Measurements from ENCODE around the gene UNKL.

UNKL gene

DNA sequence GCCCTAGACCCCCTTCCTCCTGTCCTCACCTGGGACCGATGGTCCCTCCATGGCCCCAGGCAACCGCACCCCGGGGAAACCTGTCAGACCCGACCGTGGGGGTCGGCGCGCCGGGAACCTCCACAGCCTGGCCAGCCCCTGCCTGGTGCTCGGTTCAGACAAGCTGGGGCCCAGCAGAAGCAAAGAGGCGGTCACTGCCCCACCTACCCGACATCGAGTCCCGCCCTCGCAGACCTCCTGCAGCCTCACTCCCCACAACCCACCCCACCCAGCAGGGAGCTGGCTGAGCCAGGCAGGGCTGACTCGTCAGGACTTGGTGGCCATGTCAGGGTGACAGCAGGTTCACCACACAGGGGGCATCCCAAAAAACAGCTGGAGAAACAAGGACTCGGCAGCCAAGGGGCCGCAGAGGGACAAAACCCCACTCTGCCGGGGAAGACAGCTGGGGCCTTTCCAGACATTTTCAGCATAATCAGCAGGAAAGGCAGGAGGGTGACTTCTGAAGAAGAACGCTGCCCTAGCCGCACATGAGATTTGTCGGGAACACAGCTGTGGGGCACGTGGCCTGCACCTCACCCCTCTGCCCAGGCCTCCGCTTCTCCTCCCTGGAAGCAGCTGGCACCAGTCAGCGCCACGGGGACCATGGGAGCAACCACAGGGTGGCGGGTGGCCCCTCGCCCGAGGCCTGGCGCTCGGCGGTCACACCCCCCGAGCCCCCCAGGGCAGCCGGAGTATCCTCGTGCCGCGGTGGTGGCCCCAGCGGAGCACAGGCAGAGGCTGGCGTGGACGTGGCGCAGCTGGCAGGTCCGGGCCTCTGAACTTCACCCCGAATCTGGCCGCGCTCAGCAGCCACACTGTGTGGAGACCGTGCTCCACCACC lies 39.8 kb downstream of the UNKL start:
- no peak for DNase-seq

- DNase-seq: no peak
These were observed 42.1 kb downstream of the UNKL start for GRCh38 chr16:1372292-1372950.

GRCh38 chr16:1371054-1371978 lies 43.2 kb downstream of the UNKL start:
- no peak for DNase-seq

GRCh38 chr16:1367486-1368174 lies 46.9 kb downstream of the UNKL start:
- no peak for DNase-seq

- DNase-seq: no peak
These were observed 47.7 kb downstream of the UNKL start for GRCh38 chr16:1366712-1367299.

GRCh38 chr16:1366060-1366711 lies 48.3 kb downstream of the UNKL start:
- DNase-seq: no peak

DNA sequence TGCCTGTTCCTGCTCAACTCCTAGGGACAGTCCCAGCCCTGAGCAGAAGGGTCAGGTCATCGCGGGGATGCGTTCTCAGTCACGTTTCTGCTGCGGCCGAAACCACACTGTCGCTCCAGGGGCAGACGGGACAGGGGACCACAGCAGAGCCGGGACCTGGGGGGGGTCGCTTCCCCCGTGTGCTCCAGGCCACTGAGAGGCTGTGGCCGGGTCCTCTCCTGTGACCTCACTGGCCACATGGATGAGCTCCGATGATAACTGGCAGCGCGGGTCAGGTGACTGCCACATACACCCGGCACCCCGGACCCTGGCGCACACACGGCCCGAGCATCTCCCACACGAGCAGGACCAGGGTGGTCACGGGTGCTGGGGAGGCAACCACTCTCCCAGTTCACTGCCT lies 50.0 kb downstream of the UNKL start:
- DNase-seq: no peak

DNA sequence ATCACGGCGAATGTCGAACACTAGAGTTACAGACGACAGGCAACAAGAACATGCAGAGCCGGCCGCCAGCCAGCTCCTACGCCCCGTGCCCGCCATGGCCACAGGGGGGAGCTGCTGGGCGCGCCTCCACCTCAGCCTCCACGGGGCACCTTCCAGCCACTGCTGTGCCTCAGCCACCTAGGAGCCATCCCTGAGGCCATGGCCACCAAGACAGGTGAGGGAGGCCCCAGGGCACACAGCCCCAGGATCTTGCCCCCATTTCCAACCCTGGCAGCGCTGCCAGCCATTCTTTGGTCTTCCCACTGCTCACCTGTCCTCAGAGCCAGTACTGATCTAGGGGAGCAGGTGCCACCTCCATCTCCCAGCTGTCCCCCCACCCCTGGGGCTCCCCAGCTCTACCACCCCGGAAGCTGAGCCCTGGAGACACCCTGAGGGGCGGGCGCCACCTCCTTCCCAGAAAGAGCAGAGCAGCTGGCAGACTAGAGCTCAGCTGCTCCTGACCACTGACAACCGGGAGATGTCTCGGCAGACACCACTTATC lies 50.9 kb downstream of the UNKL start:
- peak; percentile 5 for DNase-seq

DNA sequence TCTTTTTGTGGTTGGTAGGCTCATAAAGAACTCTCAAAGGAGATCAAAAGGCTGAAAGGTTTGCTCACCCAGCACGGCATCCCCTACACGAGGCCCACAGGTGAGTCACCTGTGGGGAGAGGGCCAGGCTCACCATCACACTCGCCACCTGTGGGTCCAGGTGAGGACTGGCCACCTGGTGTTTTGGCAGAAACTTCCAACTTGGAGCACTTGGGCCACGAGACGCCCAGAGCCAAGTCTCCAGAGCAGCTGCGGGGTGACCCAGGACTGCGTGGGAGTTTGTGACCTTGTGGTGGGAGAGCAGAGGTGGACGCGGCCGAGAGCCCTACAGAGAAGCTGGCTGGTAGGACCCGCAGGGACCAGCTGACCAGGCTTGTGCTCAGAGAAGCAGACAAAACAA lies 51.7 kb downstream of the UNKL start:
- DNase-seq: no peak

GRCh38 chr16:1361685-1362360 lies 52.7 kb downstream of the UNKL start:
- DNase-seq: no peak

GRCh38 chr16:1357906-1358566 lies 56.5 kb downstream of the UNKL start:
- no peak for DNase-seq

GRCh38 chr16:1356061-1356900 lies 58.2 kb downstream of the UNKL start:
- no peak for DNase-seq

DNA sequence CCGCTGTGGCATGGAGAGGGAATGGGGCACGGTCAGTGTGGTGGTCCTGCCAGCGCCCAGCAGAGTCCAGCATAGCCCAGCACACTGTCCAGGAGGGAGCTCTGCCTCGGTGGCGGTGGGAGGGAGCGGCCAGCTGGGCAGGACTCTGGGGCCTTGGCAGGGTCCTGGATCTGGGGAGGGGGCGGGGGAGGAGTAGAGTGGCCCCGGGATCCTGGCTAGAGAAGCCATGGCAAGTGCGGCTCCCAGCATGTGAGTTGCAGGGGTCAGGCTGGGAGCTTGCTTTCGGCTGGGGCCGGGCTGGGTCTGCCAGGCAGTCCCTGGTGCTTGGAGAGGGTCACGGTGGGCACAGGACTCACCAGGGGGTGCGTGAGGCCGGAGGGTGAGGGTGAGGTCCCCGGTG lies 58.9 kb downstream of the UNKL start:
- DNase-seq: no peak

GRCh38 chr16:1354815-1355540 lies 59.5 kb downstream of the UNKL start:
- DNase-seq: no peak

DNA sequence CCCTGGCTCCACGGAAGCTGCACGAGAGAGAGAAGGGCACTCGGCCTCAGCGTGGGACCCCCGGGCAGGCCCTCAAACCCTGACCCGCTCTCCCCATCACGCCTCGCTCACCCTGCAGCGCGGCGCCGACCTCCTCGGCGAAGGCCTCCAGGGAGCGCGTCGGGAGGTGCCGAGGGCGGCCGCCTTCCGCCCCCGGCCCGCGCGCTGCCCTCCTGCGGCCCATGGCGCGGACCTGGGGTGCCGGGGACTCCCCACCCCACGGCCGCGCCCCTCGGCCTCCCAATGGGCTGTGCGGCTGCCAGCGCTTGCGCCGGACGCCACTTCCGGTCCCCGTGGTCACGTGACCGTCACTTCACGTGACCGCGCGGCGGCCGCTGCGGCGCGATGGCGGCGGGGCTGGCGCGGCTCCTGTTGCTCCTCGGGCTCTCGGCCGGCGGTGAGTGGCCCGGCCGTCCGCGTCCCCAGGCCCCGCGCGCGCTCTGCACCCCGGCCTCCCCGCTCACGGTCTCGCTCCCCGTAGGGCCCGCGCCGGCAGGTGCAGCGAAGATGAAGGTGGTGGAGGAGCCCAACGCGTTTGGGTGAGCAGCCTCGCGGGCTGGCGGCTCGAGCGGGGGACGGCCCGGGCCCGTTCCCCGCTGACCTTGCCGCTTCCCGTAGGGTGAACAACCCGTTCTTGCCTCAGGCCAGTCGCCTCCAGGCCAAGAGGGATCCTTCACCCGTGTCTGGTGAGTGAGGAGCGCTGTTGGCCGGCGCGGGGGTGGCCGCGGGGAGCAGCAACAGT lies 62.7 kb downstream of the UNKL start, which contains the start of the genes GNPTG and TSR3:
TSS of gene GNPTG (plus strand) at position 350 of the 781 bp plus-strand sequence. CDS start at position 385, 35 bp downstream.
TSS of gene TSR3 (minus strand) at position 297 of the 781 bp plus-strand sequence. CDS start at position 223, 74 bp downstream.
- DNase-seq: peak; percentile 75

GRCh38 chr16:1351215-1351581 lies 63.3 kb downstream of the UNKL start:
- no peak for DNase-seq

DNA sequence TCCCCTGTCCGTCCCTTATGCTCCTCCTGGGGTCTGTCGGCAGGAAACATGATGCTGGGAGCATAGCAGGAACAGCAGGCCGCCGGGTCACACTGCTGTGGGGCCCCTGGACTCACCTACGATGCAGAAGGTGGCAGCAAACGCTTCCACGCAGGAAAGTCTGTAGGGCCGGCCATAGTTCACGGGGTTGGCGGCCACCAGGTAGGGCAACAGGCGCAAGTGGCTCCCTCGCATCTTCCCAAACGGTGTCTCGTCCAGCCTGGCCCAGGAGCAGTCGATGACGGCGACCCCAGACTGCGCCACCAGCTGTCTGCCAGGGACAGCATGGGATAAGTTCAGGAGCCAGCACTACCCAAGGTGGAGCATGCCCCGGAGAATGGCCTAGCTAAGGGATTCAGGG lies 63.8 kb downstream of the UNKL start:
- DNase-seq: no peak
